ENCODE data around the gene NEDD4L. TPM values are rescaled to one million over a fixed set of nuclear protein-coding genes. Genes with fewer than 3 reads are reported as not detected.

The NEDD4L gene
- total and polyA plus RNA-seq, 4 donors, result 40.2 to 308 (median 148) TPM

- Histone ChIP-seq H3K4me3 (no peak overlapping the region), H3K9ac (ENCODE audit: insufficient read depth in 1 of 2, low read length in 2 of 2) (no peak overlapping the region), H3K27ac (ENCODE audit: low read depth in 1 of 2, low read length in 1 of 2) (no peak overlapping the region), H3K27me3 (ENCODE audit: control insufficient read depth in 3 of 3, insufficient read depth in 3 of 3, low read length in 2 of 3) (no peaks in the 10 kb centered on the region), H3K36me3 (ENCODE audit: control insufficient read depth in 4 of 4, insufficient read depth in 4 of 4, low read length in 4 of 4) (no peaks in the 10 kb centered on the region), H3K4me1 (ENCODE audit: control insufficient read depth in 5 of 5, insufficient read depth in 5 of 5, low read length in 5 of 5) (peaks cover 0 to 16% (median 11%) of the 10 kb centered on the region in 5 donors), H3K9me3 (ENCODE audit: control insufficient read depth in 4 of 4, insufficient read depth in 3 of 4, low read length in 3 of 4) (no peaks in the 10 kb centered on the region)
- ATAC-seq (ENCODE audit: insufficient read depth, low FRiP score) (no peak), DNase-seq (no peak)
- WGBS, 2 donors, result 86 to 89% methylated on average over 3 of the region's 3 CpGs
- TF ChIP-seq, protein P1, sequence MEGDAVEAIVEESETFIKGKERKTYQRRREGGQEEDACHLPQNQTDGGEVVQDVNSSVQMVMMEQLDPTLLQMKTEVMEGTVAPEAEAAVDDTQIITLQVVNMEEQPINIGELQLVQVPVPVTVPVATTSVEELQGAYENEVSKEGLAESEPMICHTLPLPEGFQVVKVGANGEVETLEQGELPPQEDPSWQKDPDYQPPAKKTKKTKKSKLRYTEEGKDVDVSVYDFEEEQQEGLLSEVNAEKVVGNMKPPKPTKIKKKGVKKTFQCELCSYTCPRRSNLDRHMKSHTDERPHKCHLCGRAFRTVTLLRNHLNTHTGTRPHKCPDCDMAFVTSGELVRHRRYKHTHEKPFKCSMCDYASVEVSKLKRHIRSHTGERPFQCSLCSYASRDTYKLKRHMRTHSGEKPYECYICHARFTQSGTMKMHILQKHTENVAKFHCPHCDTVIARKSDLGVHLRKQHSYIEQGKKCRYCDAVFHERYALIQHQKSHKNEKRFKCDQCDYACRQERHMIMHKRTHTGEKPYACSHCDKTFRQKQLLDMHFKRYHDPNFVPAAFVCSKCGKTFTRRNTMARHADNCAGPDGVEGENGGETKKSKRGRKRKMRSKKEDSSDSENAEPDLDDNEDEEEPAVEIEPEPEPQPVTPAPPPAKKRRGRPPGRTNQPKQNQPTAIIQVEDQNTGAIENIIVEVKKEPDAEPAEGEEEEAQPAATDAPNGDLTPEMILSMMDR (IDR thresholded peaks at IDR 0.05; ENCODE audit: control extremely low read depth, extremely low read depth), result no peak
Measured at GRCh38 chr18:58217052-58217451, 173.0 kb downstream of the NEDD4L start.

GRCh38 chr18:58218117-58218516 lies 174.1 kb downstream of the NEDD4L start:
- ATAC-seq (ENCODE audit: insufficient read depth, low FRiP score), result no peak
- Histone ChIP-seq H3K27ac (ENCODE audit: low read depth in 1 of 2, low read length in 1 of 2) (no peak overlapping the region), H3K27me3 (ENCODE audit: control insufficient read depth in 3 of 3, insufficient read depth in 3 of 3, low read length in 2 of 3) (no peaks in the 10 kb centered on the region), H3K4me3 (no peak overlapping the region), H3K9me3 (ENCODE audit: control insufficient read depth in 4 of 4, insufficient read depth in 3 of 4, low read length in 3 of 4) (no peaks in the 10 kb centered on the region), H3K4me1 (ENCODE audit: control insufficient read depth in 5 of 5, insufficient read depth in 5 of 5, low read length in 5 of 5) (peaks cover 0 to 17% (median 11%) of the 10 kb centered on the region in 5 donors), H3K36me3 (ENCODE audit: control insufficient read depth in 4 of 4, insufficient read depth in 4 of 4, low read length in 4 of 4) (no peaks in the 10 kb centered on the region), H3K9ac (ENCODE audit: insufficient read depth in 1 of 2, low read length in 2 of 2) (no peak overlapping the region)
- DNase-seq, result no peak
- TF ChIP-seq, protein P1 (IDR thresholded peaks at IDR 0.05; ENCODE audit: control extremely low read depth, extremely low read depth), result no peak
- 17 to 22% methylated on average over 1 of the region's 1 CpG for WGBS, 2 donors

DNA sequence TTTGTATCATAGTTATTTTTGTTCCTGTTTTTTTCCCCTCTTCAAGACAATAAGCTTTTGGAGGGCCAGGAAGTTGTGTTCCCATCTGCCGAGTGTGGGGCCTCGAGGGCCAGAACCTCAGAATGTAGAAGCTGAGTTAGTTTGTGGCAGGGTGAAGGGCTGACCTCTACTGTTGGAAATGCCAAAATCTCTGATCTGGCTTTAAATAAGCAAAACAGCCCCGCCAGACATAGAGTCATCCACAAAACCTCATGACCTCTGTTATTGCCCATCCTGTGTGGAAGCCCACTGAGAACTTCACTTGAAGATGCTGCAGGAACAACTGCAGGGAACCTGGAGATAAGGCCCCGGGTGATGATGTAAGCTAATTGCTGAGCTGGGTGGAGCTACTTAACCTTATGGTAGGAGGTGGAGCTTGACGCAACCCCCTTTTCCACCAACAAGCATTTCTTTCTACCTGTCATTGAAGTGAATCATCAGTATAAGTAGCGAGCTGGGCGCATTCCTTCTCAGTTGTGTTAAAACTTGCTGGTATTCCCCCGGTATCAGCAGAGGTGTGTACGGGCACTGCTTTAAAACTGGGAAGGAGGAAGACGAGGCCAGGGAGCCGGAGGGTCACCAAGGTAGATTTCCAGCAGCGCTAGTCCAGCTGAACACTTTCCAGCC lies 177.2 kb downstream of the NEDD4L start:
- Histone ChIP-seq H3K9ac (ENCODE audit: insufficient read depth in 1 of 2, low read length in 2 of 2) (peak overlapping the region; percentile 9 to 50), H3K27me3 (ENCODE audit: control insufficient read depth in 3 of 3, insufficient read depth in 3 of 3, low read length in 2 of 3) (no peaks in the 10 kb centered on the region), H3K36me3 (ENCODE audit: control insufficient read depth in 4 of 4, insufficient read depth in 4 of 4, low read length in 4 of 4) (no peaks in the 10 kb centered on the region), H3K4me1 (ENCODE audit: control insufficient read depth in 5 of 5, insufficient read depth in 5 of 5, low read length in 5 of 5) (peaks cover 9 to 28% (median 13%) of the 10 kb centered on the region in 5 donors), H3K27ac (ENCODE audit: low read depth in 1 of 2, low read length in 1 of 2) (peak overlapping the region in 1 of 2 donors; percentile 48), H3K9me3 (ENCODE audit: control insufficient read depth in 4 of 4, insufficient read depth in 3 of 4, low read length in 3 of 4) (no peaks in the 10 kb centered on the region), H3K4me3 (no peak overlapping the region)
- ATAC-seq (ENCODE audit: insufficient read depth, low FRiP score) (peak; percentile 44), DNase-seq (peak in 2 of 3 donors; percentile 62 to 67)
- 64 to 78% methylated on average over 12 of the region's 12 CpGs for WGBS, 2 donors
- TF ChIP-seq, protein P1 (IDR thresholded peaks at IDR 0.05; ENCODE audit: control extremely low read depth, extremely low read depth), result no peak

Data from lung (tissue), 12 donors.